Measurements from ENCODE around the gene DDX54.
"Not testable (repeated sequence)": the region's sequence is repeated elsewhere in the genome, so short reads cannot be mapped to it uniquely, and the experiment has no call there.

Gene DDX54

GRCh38 chr12:113208041-113208934 is 23.0 kb upstream of the DDX54 start:
- no peaks in the 10 kb centered on the region for H3K9me3 ChIP-seq (ENCODE audit: low read length)
- TF ChIP-seq EZH2 (IDR thresholded peaks at IDR 0.05; ENCODE audit: borderline replicate concordance, low read length) (no peak), CTCF (IDR thresholded peaks at IDR 0.05; ENCODE audit: low read length) (no peak)
- no peaks in the 10 kb centered on the region for H4K20me1 ChIP-seq (ENCODE audit: insufficient read depth, low read length)
- H3K4me2 ChIP-seq (ENCODE audit: low read length) = peak overlapping the region; percentile 66
- peaks cover 38% of the 10 kb centered on the region for H3K36me3 ChIP-seq (ENCODE audit: insufficient read depth, low read length)
- H3K9me2 ChIP-seq (ENCODE audit: low read depth, low read length) = no peaks in the 10 kb centered on the region
- peaks cover 82% of the 10 kb centered on the region for H3K4me1 ChIP-seq (ENCODE audit: insufficient read depth, low read length, severe bottlenecking)
- H2AFZ ChIP-seq (ENCODE audit: low read length) = no peak overlapping the region
- 0 out of 2 replicates have a peak, but pooled peaks cover 9% of the 10 kb centered on the region for H3F3A ChIP-seq (ENCODE audit: insufficient read depth, low read length)
- peak overlapping the region; percentile 46 for H3K4me3 ChIP-seq (ENCODE audit: low read depth, low read length, poor library complexity, severe bottlenecking)
- peak overlapping the region; percentile 83 for H3K9ac ChIP-seq (ENCODE audit: low read length)
- H3K27ac ChIP-seq (ENCODE audit: low read depth, low read length, poor library complexity, severe bottlenecking) = peak overlapping the region; percentile 99
- H3K79me2 ChIP-seq (ENCODE audit: insufficient read depth, low read length) = 0 out of 2 replicates have a peak, but pooled peaks cover 2% of the 10 kb centered on the region
- no peaks in the 10 kb centered on the region for H3K27me3 ChIP-seq (ENCODE audit: insufficient read depth, low read length)

- Histone ChIP-seq H3K36me3 (ENCODE audit: insufficient read depth, low read length) (peaks cover 39% of the 10 kb centered on the region), H3K27me3 (ENCODE audit: insufficient read depth, low read length) (no peaks in the 10 kb centered on the region), H3K4me1 (ENCODE audit: insufficient read depth, low read length, severe bottlenecking) (peaks cover 82% of the 10 kb centered on the region), H2AFZ (ENCODE audit: low read length) (no peak overlapping the region), H3K79me2 (ENCODE audit: insufficient read depth, low read length) (0 out of 2 replicates have a peak, but pooled peaks cover 2% of the 10 kb centered on the region), H3K4me2 (ENCODE audit: low read length) (peak overlapping the region; percentile 66), H3K27ac (ENCODE audit: low read depth, low read length, poor library complexity, severe bottlenecking) (peak overlapping the region; percentile 99), H4K20me1 (ENCODE audit: insufficient read depth, low read length) (no peaks in the 10 kb centered on the region), H3K9ac (ENCODE audit: low read length) (peak overlapping the region; percentile 83), H3K9me3 (ENCODE audit: low read length) (no peaks in the 10 kb centered on the region), H3F3A (ENCODE audit: insufficient read depth, low read length) (0 out of 2 replicates have a peak, but pooled peaks cover 9% of the 10 kb centered on the region), H3K9me2 (ENCODE audit: low read depth, low read length) (no peaks in the 10 kb centered on the region), H3K4me3 (ENCODE audit: low read depth, low read length, poor library complexity, severe bottlenecking) (peak overlapping the region; percentile 46)
- TF ChIP-seq CTCF (IDR thresholded peaks at IDR 0.05; ENCODE audit: low read length) = no peak
- TF ChIP-seq EZH2 (IDR thresholded peaks at IDR 0.05; ENCODE audit: borderline replicate concordance, low read length) = no peak
Measured at GRCh38 chr12:113207613-113208040, 22.3 kb upstream of the DDX54 start.

GRCh38 chr12:113206802-113207201 is 21.5 kb upstream of the DDX54 start:
- Histone ChIP-seq H3K27ac (ENCODE audit: low read depth, low read length, poor library complexity, severe bottlenecking) (peak overlapping the region; percentile 99), H3K36me3 (ENCODE audit: insufficient read depth, low read length) (peaks cover 36% of the 10 kb centered on the region), H3K4me1 (ENCODE audit: insufficient read depth, low read length, severe bottlenecking) (peaks cover 84% of the 10 kb centered on the region), H3K9ac (ENCODE audit: low read length) (peak overlapping the region; percentile 83; the same call in 1 of the 2 replicates)
- not testable (repeated sequence) for H3K4me3 ChIP-seq (ENCODE audit: low read depth, low read length, poor library complexity, severe bottlenecking); H3K9me2 ChIP-seq (ENCODE audit: low read depth, low read length); H3K9me3 ChIP-seq (ENCODE audit: low read length); H4K20me1 ChIP-seq (ENCODE audit: insufficient read depth, low read length); H2AFZ ChIP-seq (ENCODE audit: low read length); H3F3A ChIP-seq (ENCODE audit: insufficient read depth, low read length); H3K79me2 ChIP-seq (ENCODE audit: insufficient read depth, low read length); H3K4me2 ChIP-seq (ENCODE audit: low read length); H3K27me3 ChIP-seq (ENCODE audit: insufficient read depth, low read length)
